Stimulated activated CD4-positive, alpha-beta T cell treated with anti-CD3 and anti-CD28 coated beads, Interleukin-1b, Interleukin-23, amount 100 ng/mL, for 4 hours (primary cell): ENCODE measurements around the gene PNMA3.
"Not testable (repeated sequence)": the region's sequence is repeated elsewhere in the genome, so short reads cannot be mapped to it uniquely, and the experiment has no call there.

Source experiments
- DNase-seq, 2 donors: peaks; one replicate each; pipeline ENCODE4 v3.0.0-alpha.2; 2020; ENCODE audit warnings: low read depth in 2 of 2

The PNMA3 gene, protein sequence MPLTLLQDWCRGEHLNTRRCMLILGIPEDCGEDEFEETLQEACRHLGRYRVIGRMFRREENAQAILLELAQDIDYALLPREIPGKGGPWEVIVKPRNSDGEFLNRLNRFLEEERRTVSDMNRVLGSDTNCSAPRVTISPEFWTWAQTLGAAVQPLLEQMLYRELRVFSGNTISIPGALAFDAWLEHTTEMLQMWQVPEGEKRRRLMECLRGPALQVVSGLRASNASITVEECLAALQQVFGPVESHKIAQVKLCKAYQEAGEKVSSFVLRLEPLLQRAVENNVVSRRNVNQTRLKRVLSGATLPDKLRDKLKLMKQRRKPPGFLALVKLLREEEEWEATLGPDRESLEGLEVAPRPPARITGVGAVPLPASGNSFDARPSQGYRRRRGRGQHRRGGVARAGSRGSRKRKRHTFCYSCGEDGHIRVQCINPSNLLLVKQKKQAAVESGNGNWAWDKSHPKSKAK

DNA sequence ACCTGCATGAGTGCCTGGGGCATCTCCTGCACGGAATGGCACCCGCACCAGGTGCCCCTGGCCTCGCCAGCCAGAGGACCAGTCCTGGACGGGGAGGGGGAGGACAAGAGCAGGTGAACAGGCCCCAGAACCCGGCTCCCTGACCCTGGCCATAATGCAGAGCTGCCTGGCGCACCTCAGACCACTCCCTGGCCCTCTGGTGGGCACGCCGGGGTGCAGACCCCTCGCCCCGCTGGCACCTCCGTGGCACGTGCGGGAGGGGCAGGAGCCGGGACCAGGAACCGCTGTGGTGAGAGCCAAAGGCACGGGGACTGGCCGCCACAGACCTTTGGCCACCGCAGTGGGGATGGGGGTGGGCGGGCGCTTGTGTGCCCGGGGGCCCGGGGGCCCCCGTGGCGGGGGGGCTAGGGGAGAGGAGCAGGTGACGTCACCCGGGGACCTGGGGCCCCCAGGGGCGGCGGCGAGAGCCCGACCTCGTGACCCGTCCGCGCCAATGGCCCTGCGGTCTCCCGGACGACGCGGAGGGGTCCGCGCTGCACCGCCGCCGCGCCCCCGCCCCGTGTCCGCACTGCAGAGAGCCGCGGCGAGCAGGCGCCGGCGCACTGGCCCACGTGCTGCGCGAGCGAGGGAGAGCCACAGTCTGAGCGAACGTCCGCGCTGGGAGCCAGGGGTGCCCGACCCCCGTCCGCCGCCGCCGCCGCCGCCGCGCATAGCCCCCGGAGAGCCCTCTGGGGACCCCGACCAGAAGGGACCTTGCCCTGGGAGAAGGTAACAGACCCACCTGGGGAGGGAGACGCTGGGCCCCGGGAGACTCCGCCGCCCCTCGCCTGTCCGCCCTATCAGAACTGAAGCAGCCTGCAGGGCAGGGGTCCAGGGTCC lies at the start of gene PNMA3:
Gene PNMA3 (plus strand): TSS at position 600 of the 879 bp plus-strand sequence. CDS start 586 bp downstream, outside the sequence.
- DNase-seq: no peak

DNA sequence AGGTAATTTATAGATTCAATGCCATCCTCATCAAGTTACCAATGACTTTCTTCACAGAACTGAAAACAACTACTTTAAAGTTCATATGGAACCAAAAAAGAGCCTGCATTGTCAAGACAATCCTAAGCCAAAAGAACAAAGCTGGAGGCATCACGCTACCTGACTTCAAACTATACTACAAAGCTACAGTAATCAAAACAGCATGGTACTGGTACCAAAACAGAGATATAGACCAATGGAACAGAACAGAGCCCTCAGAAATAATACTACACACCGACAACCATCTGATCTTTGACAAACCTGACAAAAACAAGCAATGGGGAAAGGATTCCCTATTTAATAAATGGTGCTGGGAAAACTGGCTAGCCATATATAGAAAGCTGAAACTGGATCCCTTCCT lies 39.1 kb upstream of the PNMA3 start:
- DNase-seq: not testable (repeated sequence)

DNA sequence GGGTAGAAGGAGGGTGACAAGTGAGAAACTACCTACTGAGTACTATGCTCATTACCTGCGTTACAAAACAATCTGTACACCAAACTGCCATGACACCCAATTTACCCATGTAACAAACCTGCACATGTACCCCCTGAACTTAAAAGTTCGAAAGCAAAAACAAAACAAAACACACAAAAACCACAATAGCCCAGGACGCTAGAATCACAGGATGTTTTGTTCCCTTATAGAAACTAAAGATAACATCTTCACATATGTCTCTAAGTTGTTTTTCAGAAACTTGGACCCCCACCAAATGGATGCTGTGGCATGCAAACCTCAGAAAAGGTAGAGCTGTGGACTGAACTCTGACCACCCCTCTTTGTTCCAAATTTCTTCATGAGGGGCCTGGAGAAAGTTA lies 37.1 kb upstream of the PNMA3 start:
- no peak for DNase-seq

GRCh38 chrX:153026501-153026900 lies 29.8 kb upstream of the PNMA3 start:
- DNase-seq: not testable (repeated sequence)

- DNase-seq: not testable (repeated sequence)
Observed at GRCh38 chrX:153028487-153028886, 27.8 kb upstream of the PNMA3 start.

DNA sequence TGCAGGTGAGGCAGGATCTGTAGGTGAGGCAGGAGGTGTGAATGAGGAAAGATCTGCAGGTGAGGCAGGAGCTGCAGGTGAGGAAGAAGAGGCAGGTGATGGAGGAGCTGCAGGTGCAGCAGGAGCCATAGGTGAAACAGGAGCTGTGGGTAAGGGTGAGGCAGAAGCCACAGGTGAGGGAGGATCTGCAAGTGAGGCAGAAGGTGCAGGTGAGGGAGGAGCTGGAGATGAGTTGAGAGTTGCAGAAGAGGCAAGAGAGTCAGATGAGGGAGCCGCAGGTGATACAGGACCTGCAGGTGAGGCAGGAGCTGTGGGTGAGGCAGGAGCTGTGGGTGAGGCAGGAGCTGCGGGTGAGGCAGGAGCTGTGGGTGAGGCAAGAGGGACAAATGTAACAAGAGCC lies 27.1 kb upstream of the PNMA3 start:
- no peak for DNase-seq

DNA sequence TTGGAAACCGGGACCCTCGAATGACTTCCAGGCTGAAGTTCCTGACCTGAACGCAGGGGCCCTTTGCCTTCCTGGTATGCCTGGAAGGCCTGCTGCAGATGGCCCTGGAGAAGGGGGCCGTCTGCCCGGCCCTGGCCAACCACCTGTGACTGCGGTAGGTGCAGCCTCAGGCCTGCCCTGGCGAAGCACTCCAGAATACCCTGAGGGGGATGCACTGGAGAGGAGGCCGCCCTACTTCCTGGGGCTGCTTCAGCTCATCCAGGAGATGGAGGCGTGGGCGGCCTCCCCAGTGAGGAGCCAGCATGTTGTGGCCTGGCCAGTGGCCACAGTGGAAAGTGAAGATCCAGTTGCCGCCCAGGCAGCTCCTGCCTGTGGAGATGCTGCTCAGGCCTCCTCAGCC lies 26.4 kb upstream of the PNMA3 start:
- DNase-seq: no peak

- no peak for DNase-seq
Observed at GRCh38 chrX:153030801-153031200, 25.5 kb upstream of the PNMA3 start.

GRCh38 chrX:153032397-153033118 lies 23.7 kb upstream of the PNMA3 start:
- DNase-seq: peak; percentile 52 to 58

GRCh38 chrX:153049093-153049492 lies 7.2 kb upstream of the PNMA3 start:
- no peak for DNase-seq

GRCh38 chrX:153052534-153052933 lies 3.7 kb upstream of the PNMA3 start:
- no peak for DNase-seq

GRCh38 chrX:153057281-153057680 lies 1.0 kb downstream of the PNMA3 start:
- DNase-seq: no peak

DNA sequence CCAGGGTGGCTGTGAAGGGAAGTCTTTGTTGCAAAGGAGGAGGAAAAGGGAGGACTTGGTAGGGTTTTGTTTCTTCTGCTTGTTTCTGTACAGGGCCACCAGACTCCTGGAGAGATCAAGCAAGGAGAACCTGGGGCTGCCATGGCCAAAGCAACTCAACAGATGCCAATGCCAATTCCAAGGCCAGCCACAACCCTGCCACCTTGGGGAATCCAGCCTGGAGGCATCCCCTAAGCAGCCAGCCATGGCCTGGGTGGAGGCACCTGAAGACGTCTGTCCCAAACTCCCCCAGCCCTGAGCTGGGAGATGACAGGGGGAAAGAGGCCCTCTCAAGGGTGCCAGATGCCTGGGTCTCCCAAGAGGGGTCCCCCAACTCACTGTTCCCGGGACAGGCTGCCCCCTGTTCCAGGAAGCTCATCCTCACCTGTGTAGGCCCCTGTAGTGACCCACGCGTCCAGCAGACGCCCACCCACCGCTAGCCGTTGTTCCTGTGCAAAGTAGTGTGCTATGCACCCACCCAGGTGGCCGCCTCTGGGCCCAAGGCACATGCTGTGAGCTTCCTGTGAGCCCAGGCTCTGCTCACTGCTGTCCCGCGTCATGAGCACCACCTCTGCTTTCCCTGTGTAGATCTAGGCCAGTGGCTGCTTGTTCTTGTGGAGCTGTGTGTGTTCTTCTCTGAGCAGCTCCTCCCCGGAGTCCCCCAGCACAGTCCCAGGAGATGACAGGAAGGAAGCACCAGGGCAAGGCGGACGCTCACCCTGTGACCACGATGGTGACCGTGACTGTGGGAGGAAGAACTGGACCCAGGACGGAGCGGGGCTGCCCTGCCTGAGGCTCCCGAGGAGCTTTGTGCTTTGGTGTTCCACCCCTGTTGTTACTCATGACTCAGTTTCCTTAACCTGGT lies 3.2 kb downstream of the PNMA3 start:
- no peak for DNase-seq

DNA sequence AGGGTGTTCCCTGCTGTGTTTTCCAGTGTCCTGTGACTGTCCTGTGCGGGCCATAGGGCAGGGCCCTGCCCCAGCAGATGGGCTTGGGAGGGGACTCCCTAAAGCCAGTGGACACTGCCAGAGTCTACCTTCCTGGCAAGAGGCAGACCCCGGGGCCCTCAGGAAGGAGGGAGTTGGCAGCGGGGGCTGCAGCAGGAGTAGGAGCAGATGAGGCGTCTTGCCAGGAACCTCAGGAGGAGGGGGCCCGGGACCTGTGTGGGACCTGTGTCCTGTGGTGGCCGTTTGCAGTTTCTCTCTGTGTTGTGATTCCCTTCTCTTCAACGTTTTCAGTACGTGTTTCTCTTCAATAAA lies 3.8 kb downstream of the PNMA3 start:
- no peak for DNase-seq

DNA sequence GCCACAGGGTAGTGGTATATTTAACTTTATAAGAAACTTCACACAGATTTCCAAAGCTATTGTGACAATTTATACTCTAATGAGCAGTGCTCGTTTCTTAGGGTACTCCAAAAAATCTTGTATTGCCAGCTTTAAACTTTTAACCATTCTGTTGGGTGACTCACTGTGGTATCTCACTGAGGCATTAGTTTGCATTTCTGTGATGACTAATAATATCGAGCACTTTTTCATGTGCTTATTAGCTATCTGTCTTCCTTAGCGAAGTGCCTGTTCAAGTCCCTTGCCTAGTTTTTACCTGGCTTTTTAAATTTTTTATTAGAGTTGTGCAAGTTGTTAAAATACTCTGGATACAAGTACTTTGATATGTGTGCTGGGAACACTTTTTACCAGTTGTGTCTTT lies 5.5 kb downstream of the PNMA3 start:
- no peak for DNase-seq

- no peak for DNase-seq
Observed at GRCh38 chrX:153063315-153063714, 7.0 kb downstream of the PNMA3 start.

- no peak for DNase-seq
Observed at GRCh38 chrX:153064061-153064460, 7.8 kb downstream of the PNMA3 start.

DNA sequence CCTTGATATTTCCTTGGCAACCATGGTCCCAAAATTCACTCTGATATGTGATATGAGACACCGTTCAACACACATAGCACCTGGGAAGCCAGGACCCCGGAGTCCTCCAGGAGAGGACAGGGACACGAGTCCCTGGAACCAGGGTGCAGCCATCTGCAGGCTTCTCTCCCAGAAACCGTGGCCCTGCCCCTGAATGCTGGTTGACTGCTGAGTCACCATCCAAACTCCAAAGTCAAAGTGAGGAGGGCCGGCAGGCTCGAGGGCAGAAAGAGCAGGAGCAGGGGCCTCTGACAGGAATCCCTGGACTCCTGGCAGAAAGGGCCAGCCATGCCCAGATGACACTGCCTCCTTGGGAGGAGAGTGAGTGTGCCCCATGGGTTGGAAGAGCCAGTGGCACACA lies 9.1 kb downstream of the PNMA3 start:
- no peak for DNase-seq

DNA sequence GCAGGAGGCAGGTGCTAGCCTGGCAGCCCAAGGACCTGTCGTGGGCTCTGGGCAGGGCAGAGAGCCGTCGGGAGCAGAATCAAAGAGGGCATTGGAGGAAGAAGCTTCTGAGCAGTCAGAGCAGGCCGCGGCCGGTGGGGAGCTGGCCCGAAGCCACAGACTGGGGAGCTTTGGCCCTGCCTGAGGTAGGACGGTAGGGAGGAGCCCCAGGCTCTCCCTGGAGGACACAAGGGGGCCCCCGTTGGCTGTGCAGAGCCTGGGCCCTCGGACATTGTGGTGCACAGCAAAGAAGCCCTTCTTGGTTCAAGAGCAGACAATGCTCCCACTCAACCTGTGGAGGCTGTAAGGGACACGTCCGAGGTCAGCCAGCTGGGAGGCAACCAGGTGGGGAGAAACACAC lies 10.1 kb downstream of the PNMA3 start:
- not testable (repeated sequence) for DNase-seq

DNA sequence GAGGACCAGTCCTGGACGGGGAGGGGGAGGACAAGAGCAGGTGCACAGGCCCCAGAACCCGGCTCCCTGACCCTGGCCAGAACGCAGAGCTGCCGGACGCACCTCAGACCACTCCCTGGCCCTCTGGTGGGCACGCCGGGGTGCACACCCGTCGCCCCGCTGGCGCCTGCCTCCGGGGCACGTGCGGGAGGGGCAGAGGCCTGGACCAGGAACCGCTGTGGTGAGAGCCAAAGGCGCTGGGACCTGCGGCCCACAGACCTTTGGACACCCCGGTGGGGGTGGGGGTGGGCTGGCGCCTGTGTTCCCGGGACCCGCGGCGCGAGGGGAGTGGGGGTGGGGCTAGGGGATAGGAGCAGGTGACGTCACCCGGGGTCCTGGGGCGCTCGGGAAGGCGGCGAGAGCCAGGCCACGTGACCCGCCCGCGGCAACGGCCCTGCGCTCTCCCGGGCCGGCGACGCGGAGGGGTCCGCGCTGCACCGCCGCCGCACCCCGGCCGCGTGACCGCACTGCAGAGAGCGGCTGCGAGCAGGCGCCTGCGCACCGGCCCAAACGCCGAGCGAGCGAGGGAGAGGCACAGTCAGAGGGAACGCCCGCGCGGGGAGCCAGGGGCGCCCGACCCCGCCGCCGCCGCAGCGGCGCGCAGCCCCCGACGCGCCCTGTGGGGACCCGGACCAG lies 15.8 kb downstream of the PNMA3 start, which contains the start of gene PNMA6A:
Gene PNMA6A (plus strand): TSS at position 546 of the 675 bp plus-strand sequence. CDS start 609 bp downstream, outside the sequence.
- DNase-seq: not testable (repeated sequence)
